CD8-positive, alpha-beta memory T cell (primary cell): Measurements from ENCODE around the gene INHA. TPM values are rescaled to one million over a fixed set of nuclear protein-coding genes. Genes with fewer than 3 reads are reported as not detected.

Experiments
- CTCF ChIA-PET: fragments of 350-600 bp; sonication (Branson Sonifier 250); formaldehyde crosslinking; loops from one replicate; lab custom pipeline; 2021; ENCODE audit warnings: antibody characterized with exemption; lab: Charles Lee
- POLR2A ChIA-PET: fragments of 350-600 bp; sonication (Branson Sonifier 250); formaldehyde crosslinking; loops from one replicate; lab custom pipeline; 2021; ENCODE audit warnings: antibody characterized with exemption; lab: Charles Lee
- DNase-seq, 5 donors: peaks; one replicate each; pipeline versions ENCODE4 v3.0.0 to v3.0.0-alpha.2; 2020 to 2022; ENCODE audit warnings: mixed read lengths in 1 of 5
- H3K27ac ChIP-seq: one replicate; pipeline ENCODE4 v1.7.0; 2013; ENCODE audit warnings: low read depth, mild to moderate bottlenecking, low read length, moderate library complexity
- H3K27me3 ChIP-seq: 2 replicates; pipeline ENCODE4 v1.7.0; 2013; ENCODE audit warnings: low read length, mild to moderate bottlenecking; ENCODE audit not compliant: insufficient read depth, poor library complexity, severe bottlenecking
- H3K36me3 ChIP-seq: 2 replicates; pipeline ENCODE4 v1.7.0; 2013; ENCODE audit warnings: mild to moderate bottlenecking, low read length, moderate library complexity; ENCODE audit not compliant: insufficient read depth
- H3K4me1 ChIP-seq: 2 replicates; pipeline ENCODE4 v1.7.0; 2013; ENCODE audit warnings: mild to moderate bottlenecking, low read length, moderate library complexity; ENCODE audit not compliant: insufficient read depth
- H3K4me3 ChIP-seq: 2 replicates; pipeline ENCODE4 v1.7.0; 2013; ENCODE audit warnings: mild to moderate bottlenecking, low read length
- H3K9me3 ChIP-seq: 2 replicates; pipeline ENCODE4 v1.7.0; 2013; ENCODE audit warnings: mild to moderate bottlenecking, low read length
- H3K27ac Mint-ChIP-seq, 8 donors: one replicate each; pipeline ENCODE4 v1.8.0; 2020 to 2021; ENCODE audit warnings: mixed read lengths in 8 of 8, mild to moderate bottlenecking in 6 of 8, inconsistent platforms in 3 of 8, moderate library complexity in 3 of 8
- H3K27me3 Mint-ChIP-seq, 2 donors: one replicate each; pipeline ENCODE4 v1.8.0; 2020 to 2021; ENCODE audit warnings: mixed read lengths in 2 of 2, mild to moderate bottlenecking in 1 of 2, moderate library complexity in 1 of 2
- H3K36me3 Mint-ChIP-seq, 3 donors: one replicate each; pipeline ENCODE4 v1.8.0; 2020 to 2021; ENCODE audit warnings: mixed read lengths in 3 of 3, inconsistent platforms in 1 of 3, mild to moderate bottlenecking in 1 of 3
- H3K4me1 Mint-ChIP-seq, 3 donors: one replicate each; pipeline ENCODE4 v1.8.0; 2020 to 2021; ENCODE audit warnings: mixed read lengths in 3 of 3, inconsistent platforms in 1 of 3, mild to moderate bottlenecking in 1 of 3
- H3K4me3 Mint-ChIP-seq, 7 donors: one replicate each; pipeline ENCODE4 v1.8.0; 2020 to 2021; ENCODE audit warnings: mixed read lengths in 7 of 7, mild to moderate bottlenecking in 6 of 7, moderate library complexity in 4 of 7, inconsistent platforms in 2 of 7
- H3K9me3 Mint-ChIP-seq, 5 donors: one replicate each; pipeline ENCODE4 v1.8.0; 2020 to 2022; ENCODE audit warnings: mixed read lengths in 5 of 5, mild to moderate bottlenecking in 3 of 5, moderate library complexity in 2 of 5, inconsistent platforms in 1 of 5
- polyA plus RNA-seq: library from polyadenylated mRNA; unstranded; fragments of 300-500 nt; fragmentation: Illumina TruSeq; gene quantifications from one replicate; pipeline ENCODE4 v1.2.3, GENCODE V29; 2021
- total RNA-seq, 2 experiments: library from RNA; stranded (reverse); gene quantifications; one replicate each; pipeline ENCODE4 v1.2.3, GENCODE V29; 2021

Gene INHA
- total and polyA plus RNA-seq, 3 experiments from 2014 or later, result not detected

GRCh38 chr2:219593154-219593553 is 21.0 kb downstream of the INHA start:
- no peaks in the 10 kb centered on the region for H3K9me3 ChIP-seq
- no peaks in the 10 kb centered on the region for H3K27me3 ChIP-seq
- H3K27ac ChIP-seq, result no peak overlapping the region
- Mint-ChIP-seq H3K27ac (no peak overlapping the region), H3K27me3 (peaks cover 9 to 27% of the 10 kb centered on the region in 2 donors), H3K4me1 (peaks cover 4 to 14% (median 14%) of the 10 kb centered on the region in 3 donors), H3K9me3 (no peaks in the 10 kb centered on the region), H3K36me3 (peaks cover 0 to 8% (median 2%) of the 10 kb centered on the region in 3 donors), H3K4me3 (peak overlapping the region in 1 of 7 donors; percentile 39)
- POLR2A ChIA-PET, result no interaction called here
- CTCF ChIA-PET, result no interaction called here
- no peaks in the 10 kb centered on the region for H3K36me3 ChIP-seq
- no peak overlapping the region for H3K4me3 ChIP-seq
- DNase-seq, result no peak
- peaks cover 9% of the 10 kb centered on the region for H3K4me1 ChIP-seq

DNA sequence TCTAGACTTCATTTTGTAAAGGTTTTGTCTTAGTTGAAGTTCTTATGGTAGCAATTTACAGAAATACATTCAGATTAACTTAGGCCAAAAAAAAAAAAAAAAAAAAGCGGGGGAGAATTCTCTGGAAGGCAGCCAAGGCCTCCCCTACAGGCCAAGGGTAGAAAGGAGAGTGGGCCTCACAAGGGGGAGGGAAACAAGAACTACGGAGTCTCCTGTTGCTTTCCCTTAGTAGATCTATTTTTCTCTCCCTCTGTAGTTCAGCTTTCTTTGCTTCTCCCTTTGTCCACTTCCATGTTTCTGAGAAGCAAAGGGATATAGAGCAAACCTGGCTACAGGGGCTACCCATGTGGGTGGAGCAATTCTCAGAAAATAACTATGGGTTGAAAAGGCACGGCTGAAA is 23.1 kb downstream of the INHA start:
- Mint-ChIP-seq H3K4me1 (peaks cover 15 to 26% (median 26%) of the 10 kb centered on the region in 3 donors), H3K27ac (peak overlapping the region in 2 of 8 donors; percentile 40 to 91), H3K36me3 (peaks cover 0 to 10% (median 1%) of the 10 kb centered on the region in 3 donors), H3K4me3 (peak overlapping the region in 1 of 7 donors; percentile 97), H3K27me3 (peaks cover 7 to 18% of the 10 kb centered on the region in 2 donors), H3K9me3 (no peaks in the 10 kb centered on the region)
- Histone ChIP-seq H3K27me3 (no peaks in the 10 kb centered on the region), H3K36me3 (no peaks in the 10 kb centered on the region), H3K9me3 (no peaks in the 10 kb centered on the region), H3K27ac (peak overlapping the region; percentile 67), H3K4me1 (peaks cover 14% of the 10 kb centered on the region), H3K4me3 (no peak overlapping the region)
- no peak for DNase-seq
- ChIA-PET CTCF (interaction anchor here (1.1 kb wide), 1 partner anchor 66 kb away, joined by 3 read pairs; no protein-coding TSS in a partner anchor), POLR2A (no interaction called here)

DNA sequence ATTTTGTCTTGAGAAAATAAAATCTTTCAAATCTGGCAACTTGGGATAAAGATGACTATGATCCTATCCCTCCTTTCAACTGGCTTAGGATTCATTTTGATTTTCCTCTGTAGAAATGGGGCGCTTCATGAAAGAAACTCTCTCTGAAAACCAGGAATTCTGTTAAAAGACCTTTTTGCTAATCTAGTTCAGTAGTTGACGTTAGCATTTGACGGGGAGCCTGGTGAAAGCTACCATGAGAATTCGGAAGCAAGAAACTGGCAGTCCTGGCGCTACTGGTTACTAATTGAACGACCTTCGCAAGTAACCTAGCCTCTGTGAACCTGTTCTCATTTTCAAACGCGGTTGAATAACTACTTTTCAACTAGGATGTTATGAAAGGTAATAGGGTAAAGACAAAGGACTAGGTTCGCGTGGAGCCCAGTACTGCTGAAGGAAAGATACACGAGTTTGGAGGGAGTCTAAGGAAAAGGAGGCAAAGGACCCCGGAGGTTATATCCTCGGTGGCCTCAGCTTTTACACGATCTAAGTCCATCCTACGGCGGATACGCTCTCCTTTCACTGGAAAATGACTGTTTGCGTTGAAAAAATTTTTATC is 24.9 kb downstream of the INHA start:
- Mint-ChIP-seq H3K4me3 (peak overlapping the region; percentile 95 to 98 (median 97)), H3K27me3 (peaks cover 3 to 17% of the 10 kb centered on the region in 2 donors), H3K36me3 (peaks cover 4 to 27% (median 7%) of the 10 kb centered on the region in 3 donors), H3K27ac (peak overlapping the region; percentile 91 to 98 (median 98)), H3K4me1 (peaks cover 15 to 26% (median 26%) of the 10 kb centered on the region in 3 donors), H3K9me3 (no peaks in the 10 kb centered on the region)
- CTCF ChIA-PET, result interaction anchor here (0.8 to 1.9 kb wide), 5 partner anchors 37 to 66 kb away, joined by 3 to 7 read pairs (median 3); no protein-coding TSS in a partner anchor
- Histone ChIP-seq H3K4me3 (peak overlapping the region; percentile 69), H3K27me3 (no peaks in the 10 kb centered on the region), H3K27ac (peak overlapping the region; percentile 72), H3K9me3 (no peaks in the 10 kb centered on the region), H3K4me1 (peaks cover 14% of the 10 kb centered on the region), H3K36me3 (peaks cover 4% of the 10 kb centered on the region)
- DNase-seq, result no peak
- POLR2A ChIA-PET, result interaction anchor here (0.6 kb wide), 1 partner anchor 10 kb away, joined by 3 read pairs; no protein-coding TSS in a partner anchor

- Histone ChIP-seq H3K27me3 (no peaks in the 10 kb centered on the region), H3K4me1 (peaks cover 14% of the 10 kb centered on the region), H3K27ac (peak within 1 kb of the TSS; percentile 72), H3K4me3 (peak within 1 kb of the TSS; percentile 69), H3K9me3 (no peaks in the 10 kb centered on the region), H3K36me3 (peaks cover 7% of the 10 kb centered on the region)
- Mint-ChIP-seq H3K27me3 (peaks cover 1 to 11% of the 10 kb centered on the region in 2 donors), H3K27ac (peak within 1 kb of the TSS; percentile 91 to 98 (median 98)), H3K4me3 (peak within 1 kb of the TSS; percentile 95 to 98 (median 97)), H3K4me1 (peaks cover 15 to 26% (median 26%) of the 10 kb centered on the region in 3 donors), H3K9me3 (no peaks in the 10 kb centered on the region), H3K36me3 (peaks cover 4 to 34% (median 11%) of the 10 kb centered on the region in 3 donors)
- ChIA-PET CTCF (interaction anchor here (0.8 to 1.9 kb wide), 5 partner anchors 38 to 67 kb away, joined by 3 to 7 read pairs (median 3); no protein-coding TSS in a partner anchor), POLR2A (interaction anchor here (0.6 kb wide), 1 partner anchor 9 kb away, joined by 3 read pairs; no protein-coding TSS in a partner anchor)
- DNase-seq, result peak; percentile 86 to 91 (median 88)
Observed at GRCh38 chr2:219597552-219598307, 25.6 kb downstream of the INHA start, which contains the start of gene STK11IP. STK11IP (plus strand) TSS chr2:219597857; CDS start chr2:219598120, 263 bp downstream.

DNA sequence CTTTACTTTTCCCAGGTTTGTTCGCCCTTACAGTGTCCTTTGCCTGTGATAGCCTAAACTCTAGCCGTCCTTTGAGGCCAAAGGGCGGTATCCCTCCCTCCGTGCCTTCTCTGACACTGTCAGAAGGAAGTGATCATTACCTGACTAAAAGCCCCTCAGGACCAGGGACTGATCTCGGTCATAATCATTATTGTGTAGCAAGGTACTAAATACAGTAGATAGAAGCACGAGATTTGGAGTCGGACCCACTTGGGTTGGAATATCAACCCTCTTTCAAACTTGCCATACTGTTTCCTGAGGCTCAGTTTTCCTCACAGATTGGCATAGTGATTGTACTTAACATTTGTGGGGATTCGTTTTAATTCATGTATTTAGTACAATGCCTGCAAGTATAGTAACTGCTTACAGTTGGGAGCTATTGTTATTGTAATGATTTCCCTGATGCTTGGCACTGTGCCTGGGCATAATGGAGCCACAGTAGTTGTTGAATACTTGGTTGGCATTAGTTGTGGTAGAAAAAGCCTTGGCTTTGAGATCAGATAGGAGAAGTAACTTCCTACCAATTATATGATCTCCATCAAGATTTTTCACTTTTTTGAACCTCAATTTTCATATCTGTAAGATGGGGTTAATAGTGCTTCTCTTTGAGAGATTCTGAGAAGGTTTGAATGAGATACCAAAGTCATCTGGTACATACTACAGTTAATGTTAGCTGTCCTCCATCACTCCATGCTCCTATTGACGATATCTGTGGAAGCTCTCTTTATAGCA is 26.4 kb downstream of the INHA start:
- H3K36me3 Mint-ChIP-seq, result peaks cover 4 to 37% (median 13%) of the 10 kb centered on the region in 3 donors
- H3K4me1 ChIP-seq, result peaks cover 14% of the 10 kb centered on the region
- peaks cover 15 to 26% (median 26%) of the 10 kb centered on the region in 3 donors for H3K4me1 Mint-ChIP-seq
- H3K27ac Mint-ChIP-seq, result peak overlapping the region; percentile 91 to 98 (median 98)
- peak overlapping the region; percentile 72 for H3K27ac ChIP-seq
- POLR2A ChIA-PET, result no interaction called here
- H3K27me3 Mint-ChIP-seq, result peaks cover 1 to 5% of the 10 kb centered on the region in 2 donors
- CTCF ChIA-PET, result interaction anchor here (1.9 to 2.0 kb wide), 2 partner anchors 38 to 57 kb away, joined by 5 to 6 read pairs; no protein-coding TSS in a partner anchor
- H3K4me3 ChIP-seq, result peak overlapping the region; percentile 69
- peaks cover 7% of the 10 kb centered on the region for H3K36me3 ChIP-seq
- H3K4me3 Mint-ChIP-seq, result peak overlapping the region; percentile 95 to 98 (median 97)
- no peaks in the 10 kb centered on the region for H3K9me3 Mint-ChIP-seq
- DNase-seq, result no peak
- H3K27me3 ChIP-seq, result no peaks in the 10 kb centered on the region
- no peaks in the 10 kb centered on the region for H3K9me3 ChIP-seq

DNA sequence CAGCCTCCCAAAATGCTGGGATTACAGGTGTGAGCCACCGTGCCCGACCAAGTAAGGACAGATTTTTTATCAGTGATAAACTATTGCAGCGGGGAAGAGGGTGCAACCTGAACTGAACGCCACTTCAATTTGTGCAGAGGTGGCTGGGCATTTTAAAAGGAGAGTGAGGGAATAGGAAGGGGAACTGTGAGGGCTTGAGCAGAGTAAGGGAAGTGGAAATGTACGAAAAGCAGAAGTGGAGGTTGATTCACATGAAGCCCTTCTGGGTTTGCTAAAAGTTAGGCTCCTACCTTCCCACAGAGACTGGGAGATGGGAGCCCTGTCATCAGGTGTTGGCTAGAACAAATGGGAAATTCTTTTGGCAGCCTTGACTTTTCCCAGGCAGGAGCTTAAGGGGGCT is 31.7 kb downstream of the INHA start:
- Mint-ChIP-seq H3K27ac (no peak overlapping the region), H3K4me3 (no peak overlapping the region), H3K27me3 (no peaks in the 10 kb centered on the region), H3K36me3 (peaks cover 19 to 76% (median 24%) of the 10 kb centered on the region in 3 donors), H3K4me1 (peaks cover 5 to 6% (median 6%) of the 10 kb centered on the region in 3 donors), H3K9me3 (no peaks in the 10 kb centered on the region)
- H3K9me3 ChIP-seq, result no peaks in the 10 kb centered on the region
- no peak for DNase-seq
- no peak overlapping the region for H3K4me3 ChIP-seq
- H3K36me3 ChIP-seq, result peaks cover 14% of the 10 kb centered on the region
- H3K4me1 ChIP-seq, result no peaks in the 10 kb centered on the region
- ChIA-PET CTCF (no interaction called here), POLR2A (no interaction called here)
- H3K27me3 ChIP-seq, result no peaks in the 10 kb centered on the region
- H3K27ac ChIP-seq, result no peak overlapping the region

DNA sequence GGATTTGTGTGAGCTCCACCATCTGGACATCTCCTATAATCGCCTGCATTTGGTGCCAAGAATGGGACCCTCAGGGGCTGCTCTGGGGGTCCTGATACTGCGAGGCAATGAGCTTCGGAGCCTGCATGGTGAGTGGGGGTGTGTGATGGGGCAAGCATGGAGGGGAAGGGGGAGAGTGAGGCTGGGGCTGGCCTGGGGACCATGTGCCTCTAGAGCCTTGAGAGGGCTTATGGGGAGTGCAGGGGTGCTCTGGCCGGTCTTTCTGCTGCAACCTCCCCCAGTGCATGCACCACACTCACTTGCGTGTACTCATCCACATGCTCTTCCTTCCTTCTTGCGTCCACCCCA is 33.5 kb downstream of the INHA start:
- Mint-ChIP-seq H3K36me3 (peaks cover 18 to 88% (median 29%) of the 10 kb centered on the region in 3 donors), H3K27me3 (no peaks in the 10 kb centered on the region), H3K9me3 (no peaks in the 10 kb centered on the region), H3K4me3 (no peak overlapping the region), H3K27ac (no peak overlapping the region), H3K4me1 (peaks cover 0 to 1% (median 0%) of the 10 kb centered on the region in 3 donors)
- DNase-seq, result no peak
- Histone ChIP-seq H3K27me3 (no peaks in the 10 kb centered on the region), H3K4me3 (no peak overlapping the region), H3K27ac (no peak overlapping the region), H3K4me1 (no peaks in the 10 kb centered on the region), H3K36me3 (peaks cover 14% of the 10 kb centered on the region), H3K9me3 (no peaks in the 10 kb centered on the region)
- POLR2A ChIA-PET, result no interaction called here
- CTCF ChIA-PET, result no interaction called here
